Testis (tissue), 2 donors: ENCODE results near the gene DAPL1.

Experiments
- POLR2A ChIP-seq: fragments of 450-650 bp; IDR thresholded peaks from one replicate; pipeline ENCODE4 v1.6.1; 2017; ENCODE audit warnings: antibody characterized with exemption, mild to moderate bottlenecking, moderate library complexity
- TF ChIP-seq, protein P1 (sequence below), 3 experiments: fragments of 450-650 bp in 2 of 3; fragments of 200-600 bp in 1 of 3; sonication (generic) in 1 of 3; IDR thresholded peaks; one replicate each; pipeline ENCODE4 v1.5.1; 2016 to 2019; ENCODE audit warnings: antibody characterized with exemption in 3 of 3, mild to moderate bottlenecking in 2 of 3, moderate library complexity in 1 of 3

DNA sequence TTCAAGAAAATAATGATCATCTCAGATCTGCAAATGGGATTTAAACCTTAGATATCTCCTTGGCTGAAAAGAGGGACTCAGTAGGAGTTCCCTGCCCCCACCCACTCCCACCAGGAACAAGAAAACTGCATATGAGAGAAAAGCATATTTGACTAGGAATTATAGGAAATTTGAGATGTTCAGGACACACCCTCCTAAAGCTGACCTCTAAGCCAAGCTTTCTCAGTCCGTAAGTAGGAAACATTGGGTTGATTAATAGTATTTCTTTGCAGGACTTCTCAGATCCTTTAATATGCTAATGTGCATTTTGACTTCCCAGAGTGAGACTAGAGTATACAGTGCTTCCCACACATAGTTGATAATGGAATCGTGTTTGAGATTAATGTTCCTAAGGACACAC is 47.8 kb upstream of the DAPL1 start:
- TF ChIP-seq, protein P1, sequence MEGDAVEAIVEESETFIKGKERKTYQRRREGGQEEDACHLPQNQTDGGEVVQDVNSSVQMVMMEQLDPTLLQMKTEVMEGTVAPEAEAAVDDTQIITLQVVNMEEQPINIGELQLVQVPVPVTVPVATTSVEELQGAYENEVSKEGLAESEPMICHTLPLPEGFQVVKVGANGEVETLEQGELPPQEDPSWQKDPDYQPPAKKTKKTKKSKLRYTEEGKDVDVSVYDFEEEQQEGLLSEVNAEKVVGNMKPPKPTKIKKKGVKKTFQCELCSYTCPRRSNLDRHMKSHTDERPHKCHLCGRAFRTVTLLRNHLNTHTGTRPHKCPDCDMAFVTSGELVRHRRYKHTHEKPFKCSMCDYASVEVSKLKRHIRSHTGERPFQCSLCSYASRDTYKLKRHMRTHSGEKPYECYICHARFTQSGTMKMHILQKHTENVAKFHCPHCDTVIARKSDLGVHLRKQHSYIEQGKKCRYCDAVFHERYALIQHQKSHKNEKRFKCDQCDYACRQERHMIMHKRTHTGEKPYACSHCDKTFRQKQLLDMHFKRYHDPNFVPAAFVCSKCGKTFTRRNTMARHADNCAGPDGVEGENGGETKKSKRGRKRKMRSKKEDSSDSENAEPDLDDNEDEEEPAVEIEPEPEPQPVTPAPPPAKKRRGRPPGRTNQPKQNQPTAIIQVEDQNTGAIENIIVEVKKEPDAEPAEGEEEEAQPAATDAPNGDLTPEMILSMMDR (IDR thresholded peaks at IDR 0.05): no peak
- TF ChIP-seq POLR2A: no peak
